ENCODE data around the gene HUS1. TPM values are rescaled to one million over a fixed set of nuclear protein-coding genes. Genes with fewer than 3 reads are reported as not detected.
"Not testable (repeated sequence)": the region's sequence is repeated elsewhere in the genome, so short reads cannot be mapped to it uniquely, and the experiment has no call there.

The HUS1 gene
- total RNA-seq, 1 donor from 2014 or later, result 40.6 TPM

DNA sequence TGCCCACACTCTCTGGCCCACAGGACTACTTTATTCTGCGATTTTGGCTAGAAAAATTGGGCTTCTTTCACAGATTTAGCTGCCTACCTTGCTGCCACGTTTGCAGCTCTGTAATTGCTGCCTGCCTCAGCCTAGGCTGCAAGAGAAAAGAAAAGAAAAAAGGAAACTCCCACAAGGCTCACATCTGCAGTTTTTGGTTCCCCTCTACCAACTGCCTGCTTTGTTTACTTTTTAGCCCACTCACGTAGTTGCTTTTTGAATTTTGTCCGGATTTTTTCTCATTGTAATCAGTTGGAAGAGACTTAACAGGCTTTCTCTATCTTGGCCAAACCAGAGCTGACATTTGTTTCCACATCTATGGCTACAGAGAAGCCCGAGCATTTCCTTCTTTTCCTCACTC, 25.2 kb upstream of the HUS1 start:
- TF ChIP-seq, protein P1, sequence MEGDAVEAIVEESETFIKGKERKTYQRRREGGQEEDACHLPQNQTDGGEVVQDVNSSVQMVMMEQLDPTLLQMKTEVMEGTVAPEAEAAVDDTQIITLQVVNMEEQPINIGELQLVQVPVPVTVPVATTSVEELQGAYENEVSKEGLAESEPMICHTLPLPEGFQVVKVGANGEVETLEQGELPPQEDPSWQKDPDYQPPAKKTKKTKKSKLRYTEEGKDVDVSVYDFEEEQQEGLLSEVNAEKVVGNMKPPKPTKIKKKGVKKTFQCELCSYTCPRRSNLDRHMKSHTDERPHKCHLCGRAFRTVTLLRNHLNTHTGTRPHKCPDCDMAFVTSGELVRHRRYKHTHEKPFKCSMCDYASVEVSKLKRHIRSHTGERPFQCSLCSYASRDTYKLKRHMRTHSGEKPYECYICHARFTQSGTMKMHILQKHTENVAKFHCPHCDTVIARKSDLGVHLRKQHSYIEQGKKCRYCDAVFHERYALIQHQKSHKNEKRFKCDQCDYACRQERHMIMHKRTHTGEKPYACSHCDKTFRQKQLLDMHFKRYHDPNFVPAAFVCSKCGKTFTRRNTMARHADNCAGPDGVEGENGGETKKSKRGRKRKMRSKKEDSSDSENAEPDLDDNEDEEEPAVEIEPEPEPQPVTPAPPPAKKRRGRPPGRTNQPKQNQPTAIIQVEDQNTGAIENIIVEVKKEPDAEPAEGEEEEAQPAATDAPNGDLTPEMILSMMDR (IDR thresholded peaks at IDR 0.05; ENCODE audit: partially characterized antibody, unreplicated experiment), result no peak
- Mint-ChIP-seq H3K4me1 (ENCODE audit: low read depth, unreplicated experiment) (peaks cover 8% of the 10 kb centered on the region), H3K27me3 (ENCODE audit: unreplicated experiment) (peaks cover 2% of the 10 kb centered on the region), H3K27ac (ENCODE audit: unreplicated experiment) (peak overlapping the region; percentile 50), H3K36me3 (ENCODE audit: unreplicated experiment) (peaks cover 8% of the 10 kb centered on the region), H3K9me3 (ENCODE audit: unreplicated experiment) (peaks cover 9% of the 10 kb centered on the region), H3K4me3 (ENCODE audit: unreplicated experiment) (no peak overlapping the region)
- DNase-seq, result no peak

DNA sequence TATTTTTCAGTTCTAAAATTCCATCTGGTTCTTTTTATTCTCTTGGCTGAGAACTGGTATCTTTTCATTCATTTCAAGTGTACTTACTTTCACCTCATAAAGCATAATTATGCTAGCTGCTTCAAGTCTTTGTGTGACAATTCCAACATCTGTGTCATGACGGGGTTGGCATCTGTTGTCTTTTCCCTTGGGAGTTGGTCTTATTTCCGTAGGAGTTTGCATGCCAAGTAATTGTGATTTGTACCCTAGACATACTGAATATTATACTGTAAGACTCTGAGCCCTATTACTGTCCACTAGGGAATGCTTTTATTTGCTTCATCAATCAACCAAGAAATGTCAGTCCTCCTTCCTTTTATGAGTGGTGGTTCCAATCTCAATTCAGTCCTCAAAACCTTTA, 24.6 kb upstream of the HUS1 start:
- Mint-ChIP-seq H3K27ac (ENCODE audit: unreplicated experiment) (peak overlapping the region; percentile 85), H3K9me3 (ENCODE audit: unreplicated experiment) (peaks cover 9% of the 10 kb centered on the region), H3K27me3 (ENCODE audit: unreplicated experiment) (peaks cover 2% of the 10 kb centered on the region), H3K36me3 (ENCODE audit: unreplicated experiment) (peaks cover 8% of the 10 kb centered on the region), H3K4me3 (ENCODE audit: unreplicated experiment) (no peak overlapping the region), H3K4me1 (ENCODE audit: low read depth, unreplicated experiment) (peaks cover 8% of the 10 kb centered on the region)
- TF ChIP-seq, protein P1 (IDR thresholded peaks at IDR 0.05; ENCODE audit: partially characterized antibody, unreplicated experiment), result no peak
- DNase-seq, result no peak

- not testable (repeated sequence) for H3K4me1 Mint-ChIP-seq (ENCODE audit: low read depth, unreplicated experiment); H3K4me3 Mint-ChIP-seq (ENCODE audit: unreplicated experiment); H3K27me3 Mint-ChIP-seq (ENCODE audit: unreplicated experiment); H3K36me3 Mint-ChIP-seq (ENCODE audit: unreplicated experiment); DNase-seq; H3K27ac Mint-ChIP-seq (ENCODE audit: unreplicated experiment); H3K9me3 Mint-ChIP-seq (ENCODE audit: unreplicated experiment)
Measured at GRCh38 chr7:48000164-48000563, 20.7 kb upstream of the HUS1 start.

DNA sequence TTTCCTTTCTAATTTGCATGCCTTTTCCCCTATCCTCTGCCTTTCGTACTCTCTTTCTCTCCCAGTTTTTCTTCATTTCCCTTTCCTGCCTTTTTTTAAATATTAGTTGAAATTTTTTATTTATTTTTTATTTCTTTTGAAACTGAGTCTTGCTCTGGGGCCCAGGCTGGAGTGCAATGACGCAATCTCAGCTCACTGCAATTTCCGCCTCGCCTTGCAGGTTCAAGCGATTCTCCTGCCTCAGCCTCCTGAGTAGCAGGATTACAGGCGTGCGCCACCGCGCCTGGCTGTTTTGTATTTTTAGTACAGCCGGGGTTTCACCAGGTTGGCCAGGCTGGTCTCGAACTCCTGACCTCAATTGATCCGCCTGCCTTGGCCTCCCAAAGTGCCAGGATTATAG, 20.0 kb upstream of the HUS1 start:
- H3K4me3 Mint-ChIP-seq (ENCODE audit: unreplicated experiment), result no peak overlapping the region
- H3K36me3 Mint-ChIP-seq (ENCODE audit: unreplicated experiment), result peaks cover 8% of the 10 kb centered on the region
- no peak overlapping the region for H3K27ac Mint-ChIP-seq (ENCODE audit: unreplicated experiment)
- no peak for DNase-seq
- peaks cover 2% of the 10 kb centered on the region for H3K27me3 Mint-ChIP-seq (ENCODE audit: unreplicated experiment)
- TF ChIP-seq, protein P1 (IDR thresholded peaks at IDR 0.05; ENCODE audit: partially characterized antibody, unreplicated experiment), result no peak
- H3K9me3 Mint-ChIP-seq (ENCODE audit: unreplicated experiment), result peaks cover 9% of the 10 kb centered on the region
- peaks cover 5% of the 10 kb centered on the region for H3K4me1 Mint-ChIP-seq (ENCODE audit: low read depth, unreplicated experiment)

DNA sequence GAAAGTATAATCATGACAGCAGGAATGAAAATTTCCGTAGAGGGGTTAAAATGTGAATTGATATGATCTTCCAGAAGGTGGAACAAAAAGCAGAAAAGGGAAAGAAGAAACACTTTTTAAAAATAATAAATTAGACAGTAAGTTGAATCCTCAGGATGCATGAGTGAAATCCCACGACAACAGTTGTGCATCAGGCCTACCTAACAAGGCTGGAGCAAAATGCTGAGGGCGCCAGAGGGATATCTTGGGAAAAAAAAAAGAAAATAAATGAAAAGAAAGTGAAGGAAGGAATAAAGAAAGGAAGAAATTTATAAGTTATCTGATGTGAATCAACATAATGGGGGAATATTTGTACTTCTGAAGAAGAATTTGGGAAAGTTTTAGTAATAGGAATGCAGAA, 13.0 kb upstream of the HUS1 start:
- TF ChIP-seq, protein P1 (IDR thresholded peaks at IDR 0.05; ENCODE audit: partially characterized antibody, unreplicated experiment), result no peak

More for the DNA sequence above, 13.0 kb upstream of the HUS1 start:
- no peaks in the 10 kb centered on the region for H3K36me3 Mint-ChIP-seq (ENCODE audit: unreplicated experiment)
- peaks cover 23% of the 10 kb centered on the region for H3K4me1 Mint-ChIP-seq (ENCODE audit: low read depth, unreplicated experiment)
- peak overlapping the region; percentile 88 for H3K4me3 Mint-ChIP-seq (ENCODE audit: unreplicated experiment)
- peaks cover 3% of the 10 kb centered on the region for H3K9me3 Mint-ChIP-seq (ENCODE audit: unreplicated experiment)
- no peak for DNase-seq
- H3K27ac Mint-ChIP-seq (ENCODE audit: unreplicated experiment), result peak overlapping the region; percentile 96
- H3K27me3 Mint-ChIP-seq (ENCODE audit: unreplicated experiment), result no peaks in the 10 kb centered on the region
